GM19023 (cell line): Measurements from ENCODE around the gene KRT3.
"Not testable (repeated sequence)": the region's sequence is repeated elsewhere in the genome, so short reads cannot be mapped to it uniquely, and the experiment has no call there.

ENCODE experiments used
- ATAC-seq: cut with Tn5 transposase; IDR thresholded peaks from one replicate; pipeline ENCODE4 v1.9.1; 2021; ENCODE audit warnings: mild to moderate bottlenecking, moderate library complexity; ENCODE audit not compliant: unreplicated experiment

Gene KRT3

DNA sequence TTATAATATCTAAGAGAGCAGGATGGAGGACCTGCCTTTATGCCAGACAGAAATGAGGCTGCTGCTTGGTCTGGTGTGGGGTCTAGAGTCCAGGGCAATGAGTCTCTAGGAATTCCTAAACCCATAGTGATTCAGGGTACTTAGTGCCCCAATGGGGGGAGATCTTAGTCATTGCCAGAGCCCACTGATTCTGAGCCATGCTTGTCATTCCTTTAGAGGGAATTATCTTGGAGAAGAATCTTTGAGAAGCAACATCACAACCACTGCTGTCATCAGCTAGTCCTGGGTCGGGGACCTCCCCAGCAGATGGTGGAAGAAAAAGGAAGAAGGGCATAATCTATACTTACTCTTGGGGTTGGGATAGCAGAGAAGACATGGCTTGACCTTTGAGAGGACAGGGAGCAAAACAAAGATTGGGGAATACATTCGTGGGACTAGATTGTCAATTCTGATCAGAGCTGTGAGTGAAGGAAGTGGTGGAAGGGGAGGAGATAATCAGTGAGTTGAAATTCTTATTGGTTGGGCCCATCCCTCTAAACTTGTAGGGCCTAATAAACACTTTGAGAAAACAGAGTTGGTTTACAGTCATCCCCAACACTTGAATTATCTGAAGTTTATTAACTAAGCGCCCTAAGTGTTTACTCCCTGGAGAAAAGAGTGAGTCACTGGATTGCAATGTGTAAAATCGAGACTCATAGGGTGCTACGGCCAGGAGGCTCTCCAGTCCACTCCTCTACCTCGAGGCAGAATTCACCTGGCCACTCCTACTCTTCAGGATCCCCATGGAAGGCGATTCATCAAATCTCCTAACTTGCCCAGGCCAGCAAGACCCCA is 3.0 kb upstream of the KRT3 start:
- ATAC-seq, result no peak

DNA sequence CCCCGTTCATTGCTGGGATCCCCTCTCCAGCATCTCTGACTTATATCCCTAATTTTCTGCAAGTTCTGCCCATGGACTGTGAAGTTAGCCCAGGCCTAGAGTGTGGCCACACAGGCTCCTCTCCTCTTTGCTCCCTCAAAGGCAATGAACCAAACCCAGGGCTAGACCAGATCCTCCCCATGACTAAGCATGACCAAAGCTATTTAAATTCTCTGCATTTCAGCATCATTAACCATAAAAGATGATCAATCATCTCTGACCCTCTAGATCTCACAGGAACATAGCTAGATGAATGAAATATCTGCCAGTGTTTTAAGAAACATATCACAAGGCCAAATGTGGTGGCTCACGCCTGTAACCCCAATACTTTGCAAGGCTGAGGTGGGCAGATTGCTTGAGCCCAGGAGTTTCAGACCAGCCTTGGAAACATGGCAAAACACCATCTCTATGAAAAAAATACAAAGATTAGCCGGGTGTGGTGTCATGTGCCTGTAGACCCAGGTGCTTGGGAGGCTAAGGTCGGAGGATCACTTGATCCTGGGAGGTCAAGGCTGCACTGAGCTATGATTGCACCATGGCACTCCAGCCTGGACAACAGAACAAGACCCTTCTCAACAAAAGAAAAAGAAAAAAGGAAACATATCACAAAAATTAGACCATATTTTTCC is 2.2 kb upstream of the KRT3 start:
- ATAC-seq, result no peak

GRCh38 chr12:52797529-52797894 is 1.6 kb upstream of the KRT3 start:
- ATAC-seq, result no peak

- no peak for ATAC-seq
Observed at GRCh38 chr12:52796839-52797528, 1.1 kb upstream of the KRT3 start.

- ATAC-seq, result no peak
Observed at GRCh38 chr12:52796429-52796794, 495 bp upstream of the KRT3 start.

GRCh38 chr12:52795332-52795674 is 614 bp downstream of the KRT3 start:
- not testable (repeated sequence) for ATAC-seq

- ATAC-seq, result no peak
Observed at GRCh38 chr12:52794479-52795331, 1.2 kb downstream of the KRT3 start.

DNA sequence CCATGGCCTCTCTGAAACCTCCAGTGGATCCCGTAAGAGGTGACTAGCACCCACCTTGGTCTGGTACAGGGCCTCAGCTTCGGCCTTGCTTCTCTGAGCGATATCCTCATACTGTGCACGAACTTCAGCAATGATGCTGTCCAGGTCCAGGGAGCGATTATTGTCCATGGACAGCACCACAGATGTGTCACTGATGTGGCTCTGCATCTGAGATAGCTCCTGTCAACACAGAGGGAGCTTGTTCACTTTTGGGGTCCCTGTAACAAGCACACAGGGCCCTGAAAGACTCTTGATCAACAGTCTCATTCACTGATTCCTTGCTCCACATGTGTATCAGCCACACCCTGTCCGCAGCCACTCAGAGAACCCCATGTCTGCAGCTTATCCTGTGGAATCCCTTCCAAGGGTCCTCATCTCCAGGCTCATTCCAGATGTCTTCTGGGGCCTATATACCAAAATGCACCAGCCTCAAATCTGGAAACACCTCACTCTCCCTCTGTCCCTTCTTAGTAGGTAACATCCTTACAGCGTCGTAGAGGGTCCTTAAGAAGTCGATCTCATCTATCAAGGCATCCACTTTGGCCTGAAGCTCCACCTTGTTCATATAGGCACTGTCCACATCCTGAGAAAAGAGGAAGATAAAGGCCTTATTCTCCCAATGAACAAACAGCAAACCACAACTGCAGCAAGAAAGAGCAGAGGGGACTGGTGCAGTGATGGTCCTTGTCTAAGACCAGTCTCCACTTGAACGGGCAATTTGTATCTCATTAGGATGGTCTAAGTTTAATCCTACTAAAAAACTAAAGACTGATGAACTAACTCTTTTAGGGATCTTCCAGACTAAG is 3.5 kb downstream of the KRT3 start:
- no peak for ATAC-seq

DNA sequence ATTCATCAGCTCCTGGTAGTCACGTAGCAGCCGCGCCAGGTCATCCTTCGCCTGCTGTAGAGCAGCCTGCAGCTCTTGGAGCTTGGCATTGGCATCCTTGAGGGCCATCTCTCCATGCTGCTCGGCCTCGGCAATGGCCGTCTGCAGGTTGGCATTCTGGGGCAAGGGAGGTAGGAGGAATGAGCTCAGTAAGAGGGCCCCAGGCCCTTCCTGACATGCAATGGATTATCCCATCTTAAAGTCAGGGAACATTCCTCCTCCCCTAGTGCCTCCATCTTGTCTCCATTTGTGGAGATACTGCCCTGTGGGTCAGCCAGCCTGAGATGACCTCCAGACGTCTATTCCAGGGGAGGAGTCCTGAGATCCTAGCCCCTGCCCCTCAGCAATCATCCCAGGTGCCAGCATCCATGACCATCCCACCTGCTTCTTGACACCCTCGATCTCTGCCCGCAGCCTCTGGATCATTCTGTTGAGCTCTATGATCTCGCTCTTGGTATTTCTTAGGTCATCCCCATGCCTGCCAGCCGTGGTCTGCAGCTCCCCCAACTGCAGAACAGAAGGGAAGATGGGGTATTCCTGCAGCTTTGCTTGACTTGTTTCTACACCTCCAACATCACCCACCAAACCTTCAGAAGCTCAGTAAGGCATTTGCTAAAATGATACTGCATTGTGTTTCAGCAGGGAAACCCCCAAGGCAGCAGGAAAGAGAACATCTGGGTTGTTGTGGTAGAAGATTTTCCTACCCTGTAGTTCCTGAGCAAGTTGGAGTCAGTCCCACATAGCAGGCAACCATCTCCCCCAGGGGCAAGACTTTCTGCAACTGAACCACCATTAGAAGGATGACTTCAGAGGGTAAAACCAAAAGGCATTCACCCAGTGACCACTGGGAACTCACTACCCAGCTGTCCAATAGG is 4.4 kb downstream of the KRT3 start:
- no peak for ATAC-seq

- ATAC-seq, result no peak
Observed at GRCh38 chr12:52790427-52791270, 5.3 kb downstream of the KRT3 start.

DNA sequence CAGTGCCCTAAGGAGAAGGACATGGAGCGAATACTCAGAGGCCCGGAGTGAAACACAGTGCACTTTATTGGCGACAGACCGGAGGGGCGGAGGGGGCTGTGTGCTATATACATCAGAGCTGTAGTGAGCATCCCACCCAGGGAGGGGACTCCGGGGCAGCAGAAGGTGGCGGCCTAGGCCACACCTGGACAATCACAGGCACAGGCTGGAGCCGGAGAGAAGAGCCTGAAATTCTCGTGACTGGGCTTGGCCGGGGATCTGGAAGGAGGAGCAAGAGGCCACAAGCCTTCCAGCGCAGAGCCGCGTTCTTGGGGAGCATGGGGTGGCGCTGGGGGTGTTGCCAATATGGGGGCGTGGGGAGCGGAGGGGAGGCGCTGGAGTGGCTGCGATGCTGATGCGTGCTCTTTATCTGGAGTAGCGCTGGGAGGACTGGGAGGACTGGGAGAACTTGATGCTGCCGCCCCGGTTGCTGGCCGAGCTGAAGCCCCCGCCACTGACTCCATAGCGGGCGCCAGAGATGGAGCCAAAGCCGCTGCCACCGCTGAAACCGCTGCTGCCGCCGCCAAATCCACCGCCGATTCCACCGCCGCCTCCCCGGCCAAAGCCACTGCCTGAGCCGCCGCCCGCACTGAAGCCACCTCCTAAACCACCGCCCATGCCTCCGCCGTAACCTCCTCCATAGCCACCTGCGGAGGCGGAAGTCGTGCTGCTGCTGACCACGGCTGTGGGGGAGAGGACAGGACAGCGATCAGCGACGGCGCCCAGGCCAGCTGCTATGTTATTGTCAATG is 6.1 kb downstream of the KRT3 start:
- no peak for ATAC-seq

DNA sequence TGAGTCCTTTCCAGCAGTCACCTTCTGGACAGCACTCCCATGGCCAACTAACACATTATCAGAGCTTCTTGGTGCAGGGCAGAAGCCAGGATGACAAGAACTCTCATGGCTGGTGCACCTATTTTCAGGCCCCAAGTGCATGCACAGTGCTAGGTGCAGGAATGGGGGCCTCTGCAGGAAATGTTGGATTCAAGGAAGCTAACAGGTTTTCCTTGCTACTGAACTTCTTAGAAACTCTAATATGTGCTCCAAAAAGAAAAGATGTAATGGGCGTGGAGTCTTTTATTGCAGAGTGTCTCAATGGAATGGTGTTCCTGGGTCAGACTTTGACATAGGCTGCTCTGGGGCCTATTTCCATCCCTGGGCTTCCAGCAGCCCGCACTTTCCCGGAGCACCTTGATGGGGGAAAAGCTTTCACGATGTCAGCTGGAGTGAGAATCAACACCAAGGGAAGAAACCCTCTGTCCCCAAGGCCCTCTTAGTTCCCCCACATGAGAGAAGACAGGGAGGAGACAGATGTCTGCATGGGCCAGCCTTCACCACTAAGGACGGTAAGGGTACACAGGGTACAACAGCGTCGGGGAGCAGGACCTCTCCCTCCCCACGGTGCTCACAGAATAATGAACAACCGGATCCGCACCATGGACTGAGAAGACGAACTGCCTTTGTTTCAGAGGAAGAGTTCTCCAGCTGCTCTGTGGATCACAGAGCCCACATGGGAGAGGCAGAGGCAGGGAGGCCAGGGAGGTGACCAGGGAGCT is 6.9 kb downstream of the KRT3 start:
- no peak for ATAC-seq

- no peak for ATAC-seq
Observed at GRCh38 chr12:52788192-52788875, 7.6 kb downstream of the KRT3 start.

DNA sequence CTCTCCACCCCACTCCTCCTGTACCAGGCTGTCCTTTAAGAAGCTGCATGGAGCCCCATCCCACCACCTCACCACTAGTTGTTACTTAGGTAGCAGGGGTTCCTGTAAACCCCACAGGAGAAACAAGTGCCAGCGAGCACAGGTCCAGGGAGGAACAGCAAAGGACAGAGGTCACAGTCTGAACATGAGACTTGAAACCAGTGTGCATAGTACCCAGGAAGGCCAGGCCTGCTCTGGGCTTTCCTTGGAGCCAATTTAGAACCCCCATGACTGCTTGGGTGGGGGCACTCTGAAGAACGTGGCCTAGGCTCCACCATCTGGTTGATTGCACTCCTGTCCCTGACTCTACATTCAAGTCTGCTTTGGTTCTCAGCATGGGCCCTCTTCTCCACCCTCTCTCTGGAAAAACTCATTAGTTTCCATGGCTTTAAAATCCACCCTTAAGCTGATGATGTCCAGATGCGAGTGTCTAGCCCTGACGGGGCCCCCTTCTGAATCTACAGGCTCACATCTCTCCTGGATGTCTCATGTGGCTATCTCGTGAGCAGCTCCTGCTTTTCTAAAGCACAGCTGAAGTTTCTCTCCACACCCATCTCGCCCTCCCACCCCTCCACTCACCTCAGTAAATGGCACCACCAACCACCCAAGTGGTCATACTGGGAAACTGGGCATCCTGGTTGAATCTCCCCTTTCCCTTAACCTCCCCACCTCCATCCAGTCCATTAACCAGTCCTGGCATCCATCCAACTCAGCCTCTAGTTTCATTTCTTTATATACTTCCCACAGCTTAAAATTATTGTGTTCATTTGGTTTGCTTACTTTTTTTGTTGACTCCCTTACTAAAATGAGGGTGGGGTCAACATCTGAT is 8.4 kb downstream of the KRT3 start:
- no peak for ATAC-seq

DNA sequence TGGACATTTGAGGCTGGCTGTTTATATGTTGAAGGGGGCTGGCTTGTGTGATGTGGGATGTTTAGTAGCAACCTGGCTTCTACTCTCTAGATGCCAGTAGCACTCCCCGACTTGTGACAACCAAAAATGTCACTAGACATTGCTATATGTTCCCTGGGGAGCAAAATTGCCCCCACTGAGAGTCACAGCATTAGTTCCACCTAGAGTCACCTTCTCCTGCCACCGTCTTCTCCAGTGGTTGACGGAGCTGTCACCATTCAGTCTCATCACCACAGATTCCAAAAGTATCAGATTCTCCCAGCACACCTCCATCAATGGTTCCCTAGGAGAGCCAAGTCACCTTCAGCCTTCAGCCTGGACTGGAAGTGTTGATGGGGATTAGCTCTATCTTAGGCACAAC is 11.0 kb downstream of the KRT3 start:
- no peak for ATAC-seq
